SK-N-SH treated with all-trans-retinoic acid at 6 μM for 48 hours (cell line): Measurements from ENCODE around the gene BLID.

Source experiments
- ATAC-seq: fragments of 200-7000 bp; cut with Tn5 transposase; 3 replicates; pipeline ENCODE4 v1.9.1; 2020; ENCODE audit warnings: mild to moderate bottlenecking, moderate library complexity
- ARNTL ChIP-seq: fragments of 450-650 bp; formaldehyde crosslinking; IDR thresholded peaks from 2 replicates; pipeline ENCODE4 v1.5.0; 2020; ENCODE audit warnings: low read depth, mild to moderate bottlenecking, moderate library complexity, borderline replicate concordance
- BACH2 ChIP-seq: fragments of 250-450 bp; sonication (Bioruptor Pico); IDR thresholded peaks from 2 replicates; pipeline ENCODE4 v1.9.0; 2021; ENCODE audit warnings: mild to moderate bottlenecking, borderline replicate concordance
- CREB5 ChIP-seq: fragments of 250-450 bp; sonication (Bioruptor Pico); IDR thresholded peaks from 2 replicates; pipeline ENCODE4 v1.5.1; 2020; ENCODE audit warnings: low read depth, mild to moderate bottlenecking, moderate library complexity
- CSDC2 ChIP-seq: fragments of 250-450 bp; sonication (Bioruptor Pico); IDR thresholded peaks from 2 replicates; pipeline ENCODE4 v1.5.0; 2020; ENCODE audit warnings: mild to moderate bottlenecking, moderate library complexity
- ESRRG ChIP-seq: fragments of 250-450 bp; sonication (Bioruptor Pico); IDR thresholded peaks from 2 replicates; pipeline ENCODE4 v1.6.1; 2021; ENCODE audit warnings: mild to moderate bottlenecking
- GLIS3 ChIP-seq: fragments of 250-450 bp; sonication (Bioruptor Pico); IDR thresholded peaks from 2 replicates; pipeline ENCODE4 v1.5.0; 2020; ENCODE audit warnings: mild to moderate bottlenecking, moderate library complexity
- ISL1 ChIP-seq: fragments of 250-450 bp; sonication (Bioruptor Pico); IDR thresholded peaks from 2 replicates; pipeline ENCODE4 v2.1.2; 2022; ENCODE audit warnings: mild to moderate bottlenecking, moderate library complexity
- OSR1 ChIP-seq: fragments of 250-450 bp; sonication (Bioruptor Pico); IDR thresholded peaks from 2 replicates; pipeline ENCODE4 v1.8.0; 2022; ENCODE audit warnings: moderate library complexity, mild to moderate bottlenecking, inconsistent platforms
- PPARA ChIP-seq: fragments of 250-450 bp; sonication (Bioruptor Pico); IDR thresholded peaks from 2 replicates; pipeline ENCODE4 v1.5.0; 2020; ENCODE audit warnings: mild to moderate bottlenecking, borderline replicate concordance
- RARB ChIP-seq: fragments of 250-450 bp; sonication (Bioruptor Pico); IDR thresholded peaks from 2 replicates; pipeline ENCODE4 v1.8.0; 2021; ENCODE audit warnings: mild to moderate bottlenecking, moderate library complexity
- SNAI2 ChIP-seq: fragments of 250-450 bp; sonication (Bioruptor Pico); IDR thresholded peaks from 2 replicates; pipeline ENCODE4 v1.5.0; 2020; ENCODE audit warnings: mild to moderate bottlenecking, moderate library complexity
- TCF4 ChIP-seq: fragments of 250-450 bp; sonication (Bioruptor Pico); IDR thresholded peaks from 2 replicates; pipeline ENCODE4 v1.8.0; 2021; ENCODE audit warnings: mild to moderate bottlenecking, moderate library complexity, borderline replicate concordance
- TOX ChIP-seq: fragments of 250-450 bp; sonication (Bioruptor Pico); IDR thresholded peaks from 2 replicates; pipeline ENCODE4 v1.8.0; 2021; ENCODE audit warnings: mild to moderate bottlenecking, moderate library complexity, borderline replicate concordance
- TSHZ2 ChIP-seq: fragments of 250-450 bp; sonication (Bioruptor Pico); IDR thresholded peaks from 2 replicates; pipeline ENCODE4 v1.5.0; 2020; ENCODE audit warnings: mild to moderate bottlenecking, moderate library complexity
- ZFP30 ChIP-seq: fragments of 450-650 bp; formaldehyde crosslinking; IDR thresholded peaks from 2 replicates; pipeline ENCODE4 v1.5.0; 2022; ENCODE audit warnings: mild to moderate bottlenecking, moderate library complexity
- ZNF565 ChIP-seq: fragments of 450-650 bp; formaldehyde crosslinking; conservative IDR thresholded peaks from 2 replicates; pipeline ENCODE4 v1.5.0; 2020; ENCODE audit warnings: low read depth, mild to moderate bottlenecking, moderate library complexity
- ZNF70 ChIP-seq: fragments of 450-650 bp; formaldehyde crosslinking; IDR thresholded peaks from 2 replicates; pipeline ENCODE4 v1.5.0; 2020; ENCODE audit warnings: mild to moderate bottlenecking, moderate library complexity
- ZNF8 ChIP-seq: fragments of 450-650 bp; formaldehyde crosslinking; IDR thresholded peaks from 2 replicates; pipeline ENCODE4 v1.5.0; 2020; ENCODE audit warnings: mild to moderate bottlenecking, moderate library complexity
- TF ChIP-seq, protein P1 (sequence below): fragments of 250-450 bp; sonication (Bioruptor Pico); IDR thresholded peaks from 2 replicates; pipeline ENCODE4 v1.5.1; 2021; ENCODE audit warnings: mild to moderate bottlenecking, moderate library complexity
- TF ChIP-seq, protein P2 (sequence below): fragments of 250-450 bp; sonication (Bioruptor Pico); IDR thresholded peaks from 2 replicates; pipeline ENCODE4 v1.8.0; 2020; ENCODE audit warnings: mild to moderate bottlenecking, moderate library complexity, borderline replicate concordance
- TF ChIP-seq, protein P3 (sequence below): fragments of 250-450 bp; sonication (Bioruptor Pico); IDR thresholded peaks from 2 replicates; pipeline ENCODE4 v1.8.0; 2021; ENCODE audit warnings: low read depth, mild to moderate bottlenecking, moderate library complexity, borderline replicate concordance

BLID gene

DNA sequence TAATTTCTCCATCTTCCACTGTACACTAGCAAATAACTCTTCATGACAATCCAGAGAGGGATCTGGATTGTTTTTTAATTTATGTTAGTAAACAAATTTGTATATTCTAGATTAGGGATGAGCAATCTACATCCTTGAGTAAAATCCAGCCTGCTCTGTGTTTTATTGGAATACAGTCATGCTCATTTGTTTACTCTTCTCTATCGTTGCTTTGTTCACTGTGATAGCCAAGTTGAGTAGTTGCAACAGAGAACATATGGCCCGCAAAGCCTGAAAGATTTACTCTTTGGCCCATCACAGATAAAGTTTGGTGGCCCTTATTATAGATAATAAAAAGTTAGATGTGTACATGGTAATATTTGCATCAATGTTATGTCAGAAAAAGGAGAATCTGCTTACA, 6.2 kb upstream of the BLID start:
- ATAC-seq: no peak
- TF ChIP-seq BACH2: no peak
- no peak for TF ChIP-seq CSDC2 (CRISPR knock-in tag)
- TF ChIP-seq, protein P1, sequence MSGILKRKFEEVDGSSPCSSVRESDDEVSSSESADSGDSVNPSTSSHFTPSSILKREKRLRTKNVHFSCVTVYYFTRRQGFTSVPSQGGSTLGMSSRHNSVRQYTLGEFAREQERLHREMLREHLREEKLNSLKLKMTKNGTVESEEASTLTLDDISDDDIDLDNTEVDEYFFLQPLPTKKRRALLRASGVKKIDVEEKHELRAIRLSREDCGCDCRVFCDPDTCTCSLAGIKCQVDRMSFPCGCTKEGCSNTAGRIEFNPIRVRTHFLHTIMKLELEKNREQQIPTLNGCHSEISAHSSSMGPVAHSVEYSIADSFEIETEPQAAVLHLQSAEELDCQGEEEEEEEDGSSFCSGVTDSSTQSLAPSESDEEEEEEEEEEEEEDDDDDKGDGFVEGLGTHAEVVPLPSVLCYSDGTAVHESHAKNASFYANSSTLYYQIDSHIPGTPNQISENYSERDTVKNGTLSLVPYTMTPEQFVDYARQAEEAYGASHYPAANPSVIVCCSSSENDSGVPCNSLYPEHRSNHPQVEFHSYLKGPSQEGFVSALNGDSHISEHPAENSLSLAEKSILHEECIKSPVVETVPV (CRISPR knock-in tag): no peak
- no peak for TF ChIP-seq TCF4
- no peak for TF ChIP-seq ZNF70 (CRISPR knock-in tag)
- no peak for TF ChIP-seq ISL1 (CRISPR knock-in tag)
- TF ChIP-seq ZFP30 (CRISPR knock-in tag): no peak
- no peak for TF ChIP-seq SNAI2 (CRISPR knock-in tag)
- no peak for TF ChIP-seq RARB (CRISPR knock-in tag)

- no peak for ATAC-seq
- TF ChIP-seq ZNF565 (CRISPR knock-in tag): no peak
- no peak for TF ChIP-seq BACH2
- TF ChIP-seq ZNF8 (CRISPR knock-in tag): no peak
- TF ChIP-seq, protein P1 (CRISPR knock-in tag): no peak
- TF ChIP-seq ARNTL (CRISPR knock-in tag): no peak
- no peak for TF ChIP-seq CREB5 (CRISPR knock-in tag)
- TF ChIP-seq, protein P2, sequence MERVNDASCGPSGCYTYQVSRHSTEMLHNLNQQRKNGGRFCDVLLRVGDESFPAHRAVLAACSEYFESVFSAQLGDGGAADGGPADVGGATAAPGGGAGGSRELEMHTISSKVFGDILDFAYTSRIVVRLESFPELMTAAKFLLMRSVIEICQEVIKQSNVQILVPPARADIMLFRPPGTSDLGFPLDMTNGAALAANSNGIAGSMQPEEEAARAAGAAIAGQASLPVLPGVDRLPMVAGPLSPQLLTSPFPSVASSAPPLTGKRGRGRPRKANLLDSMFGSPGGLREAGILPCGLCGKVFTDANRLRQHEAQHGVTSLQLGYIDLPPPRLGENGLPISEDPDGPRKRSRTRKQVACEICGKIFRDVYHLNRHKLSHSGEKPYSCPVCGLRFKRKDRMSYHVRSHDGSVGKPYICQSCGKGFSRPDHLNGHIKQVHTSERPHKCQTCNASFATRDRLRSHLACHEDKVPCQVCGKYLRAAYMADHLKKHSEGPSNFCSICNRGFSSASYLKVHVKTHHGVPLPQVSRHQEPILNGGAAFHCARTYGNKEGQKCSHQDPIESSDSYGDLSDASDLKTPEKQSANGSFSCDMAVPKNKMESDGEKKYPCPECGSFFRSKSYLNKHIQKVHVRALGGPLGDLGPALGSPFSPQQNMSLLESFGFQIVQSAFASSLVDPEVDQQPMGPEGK (CRISPR knock-in tag): no peak
- no peak for TF ChIP-seq ESRRG (CRISPR knock-in tag)
- no peak for TF ChIP-seq TSHZ2 (CRISPR knock-in tag)
- TF ChIP-seq TOX (CRISPR knock-in tag): no peak
- TF ChIP-seq ZFP30 (CRISPR knock-in tag): no peak
- no peak for TF ChIP-seq ISL1 (CRISPR knock-in tag)
- TF ChIP-seq OSR1 (CRISPR knock-in tag): no peak
- no peak for TF ChIP-seq ZNF70 (CRISPR knock-in tag)
- no peak for TF ChIP-seq RARB (CRISPR knock-in tag)
- TF ChIP-seq PPARA (CRISPR knock-in tag): no peak
- TF ChIP-seq CSDC2 (CRISPR knock-in tag): no peak
Measured at GRCh38 chr11:122120096-122120495, 4.1 kb upstream of the BLID start.

- TF ChIP-seq GLIS3 (CRISPR knock-in tag) (no peak), BACH2 (no peak), ARNTL (CRISPR knock-in tag) (no peak), ZNF565 (CRISPR knock-in tag) (no peak)
- TF ChIP-seq, protein P3, sequence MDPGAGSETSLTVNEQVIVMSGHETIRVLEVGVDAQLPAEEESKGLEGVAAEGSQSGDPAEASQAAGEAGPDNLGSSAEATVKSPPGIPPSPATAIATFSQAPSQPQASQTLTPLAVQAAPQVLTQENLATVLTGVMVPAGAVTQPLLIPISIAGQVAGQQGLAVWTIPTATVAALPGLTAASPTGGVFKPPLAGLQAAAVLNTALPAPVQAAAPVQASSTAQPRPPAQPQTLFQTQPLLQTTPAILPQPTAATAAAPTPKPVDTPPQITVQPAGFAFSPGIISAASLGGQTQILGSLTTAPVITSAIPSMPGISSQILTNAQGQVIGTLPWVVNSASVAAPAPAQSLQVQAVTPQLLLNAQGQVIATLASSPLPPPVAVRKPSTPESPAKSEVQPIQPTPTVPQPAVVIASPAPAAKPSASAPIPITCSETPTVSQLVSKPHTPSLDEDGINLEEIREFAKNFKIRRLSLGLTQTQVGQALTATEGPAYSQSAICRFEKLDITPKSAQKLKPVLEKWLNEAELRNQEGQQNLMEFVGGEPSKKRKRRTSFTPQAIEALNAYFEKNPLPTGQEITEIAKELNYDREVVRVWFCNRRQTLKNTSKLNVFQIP: no peak
- peak; percentile 30 for ATAC-seq
Measured at GRCh38 chr11:122116591-122116990, 576 bp upstream of the BLID start.
